ENCODE results near the gene SLC22A1. TPM values are rescaled to one million over a fixed set of nuclear protein-coding genes. Genes with fewer than 3 reads are reported as not detected.

Gene SLC22A1
- polyA plus RNA-seq, 1 of the 3 experiments (the other 2 are of a cell fraction): 0.20 TPM

DNA sequence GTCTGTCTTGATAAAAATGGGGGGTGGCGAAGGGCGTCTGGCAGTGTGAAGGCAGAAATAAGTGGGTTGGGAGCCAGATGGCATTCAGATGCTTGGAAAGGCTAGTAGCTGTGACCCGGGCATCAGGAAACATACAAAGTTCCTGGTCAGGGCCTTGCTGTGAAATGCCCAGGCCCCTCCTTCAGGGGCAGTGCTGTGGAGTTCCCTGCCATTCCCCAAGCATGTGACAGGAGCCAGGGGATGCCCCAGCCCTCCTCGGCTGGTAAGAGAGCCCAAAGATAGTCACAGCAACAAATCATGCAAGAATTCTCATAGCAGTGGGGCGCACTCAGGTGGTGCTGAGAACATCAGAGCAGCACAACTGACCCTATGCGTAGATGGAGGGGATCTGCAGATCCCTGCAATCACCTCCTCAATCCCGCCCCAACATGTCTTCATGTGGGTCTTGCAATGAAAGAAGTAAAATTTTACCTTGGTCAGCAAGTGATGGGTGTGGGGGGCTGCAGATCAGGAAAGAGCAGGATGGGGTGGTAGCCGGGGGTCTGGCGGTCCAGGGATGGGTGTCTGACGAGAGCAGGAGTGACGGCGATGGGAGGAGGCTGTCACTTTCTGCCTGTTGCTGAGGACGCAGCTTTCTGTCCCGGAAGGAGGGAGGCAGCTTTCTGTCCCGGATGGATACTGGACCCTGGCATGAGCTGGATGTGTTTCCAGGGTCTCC, 39.5 kb downstream of the SLC22A1 start:
- Histone ChIP-seq H3K79me2 (ENCODE audit: insufficient read depth) (no peaks in the 10 kb centered on the region), H3K27me3 (ENCODE audit: insufficient read depth) (no peaks in the 10 kb centered on the region; the same call in 1 of the 2 replicates), H3K4me3 (ENCODE audit: low read depth in 2 of 2, low read length in 1 of 2) (no peak overlapping the region), H3K9me3 (no peaks in the 10 kb centered on the region), H3K9me2 (no peaks in the 10 kb centered on the region), H3K4me1 (ENCODE audit: control insufficient read depth in 1 of 2, insufficient read depth in 2 of 2, low read depth in 1 of 2, low read length in 1 of 2) (peaks cover 0 to 8% of the 10 kb centered on the region in 2 experiments; a peak in 1 of 4 replicates), H3K4me2 (no peak overlapping the region), H3K9ac (no peak overlapping the region), H3F3A (replicated peaks; ENCODE audit: insufficient read depth) (no peaks in the 10 kb centered on the region), H2AFZ (ENCODE audit: low read depth) (no peak overlapping the region), H4K20me1 (ENCODE audit: insufficient read depth) (no peaks in the 10 kb centered on the region), H3K36me3 (replicated peaks in 1 of 2; ENCODE audit: control insufficient read depth in 1 of 2, insufficient read depth in 2 of 2, low read length in 1 of 2) (no peaks in the 10 kb centered on the region), H3K27ac (ENCODE audit: low read depth in 2 of 2, low read length in 1 of 2) (no peak overlapping the region)
- WGBS (ENCODE audit: low lambda C conversion rate): 68% methylated on average over 11 of the region's 15 CpGs
- ChIA-PET POLR2A (no interaction called here), CTCF (interaction anchor here (1.5 to 1.9 kb wide), 2 partner anchors 23 to 294 kb away, joined by 4 to 6 read pairs; no protein-coding TSS in a partner anchor)
- TF ChIP-seq MAX (IDR thresholded peaks at IDR 0.05; ENCODE audit: low read depth) (no peak), TEAD4 (IDR thresholded peaks at IDR 0.05; ENCODE audit: borderline replicate concordance, insufficient read depth) (no peak), NRF1 (IDR thresholded peaks at IDR 0.05; ENCODE audit: low read depth, low read length) (no peak), RCOR1 (IDR thresholded peaks at IDR 0.05; ENCODE audit: low read length) (no peak), GABPA (IDR thresholded peaks at IDR 0.05; ENCODE audit: low read depth) (no peak), MEF2A (IDR thresholded peaks at IDR 0.05; ENCODE audit: borderline replicate concordance, low read depth) (no peak)
- TF ChIP-seq, protein P1, sequence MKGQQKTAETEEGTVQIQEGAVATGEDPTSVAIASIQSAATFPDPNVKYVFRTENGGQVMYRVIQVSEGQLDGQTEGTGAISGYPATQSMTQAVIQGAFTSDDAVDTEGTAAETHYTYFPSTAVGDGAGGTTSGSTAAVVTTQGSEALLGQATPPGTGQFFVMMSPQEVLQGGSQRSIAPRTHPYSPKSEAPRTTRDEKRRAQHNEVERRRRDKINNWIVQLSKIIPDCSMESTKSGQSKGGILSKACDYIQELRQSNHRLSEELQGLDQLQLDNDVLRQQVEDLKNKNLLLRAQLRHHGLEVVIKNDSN (IDR thresholded peaks at IDR 0.05; ENCODE audit: borderline replicate concordance, low read depth): no peak
- no peak for DNase-seq

- Histone ChIP-seq H3F3A (replicated peaks; ENCODE audit: insufficient read depth) (no peaks in the 10 kb centered on the region), H4K20me1 (ENCODE audit: insufficient read depth) (no peaks in the 10 kb centered on the region), H3K4me1 (ENCODE audit: control insufficient read depth in 1 of 2, insufficient read depth in 2 of 2, low read depth in 1 of 2, low read length in 1 of 2) (peaks cover 0 to 8% of the 10 kb centered on the region in 2 experiments; a peak in 1 of 4 replicates), H3K9ac (no peak overlapping the region), H3K4me3 (ENCODE audit: low read depth in 2 of 2, low read length in 1 of 2) (no peak overlapping the region), H3K79me2 (ENCODE audit: insufficient read depth) (no peaks in the 10 kb centered on the region), H2AFZ (ENCODE audit: low read depth) (no peak overlapping the region), H3K36me3 (replicated peaks in 1 of 2; ENCODE audit: control insufficient read depth in 1 of 2, insufficient read depth in 2 of 2, low read length in 1 of 2) (no peaks in the 10 kb centered on the region), H3K27me3 (ENCODE audit: insufficient read depth) (no peaks in the 10 kb centered on the region; the same call in 1 of the 2 replicates), H3K4me2 (no peak overlapping the region), H3K9me3 (no peaks in the 10 kb centered on the region), H3K27ac (ENCODE audit: low read depth in 2 of 2, low read length in 1 of 2) (no peak overlapping the region), H3K9me2 (no peaks in the 10 kb centered on the region)
- ChIA-PET POLR2A (no interaction called here), CTCF (interaction anchor here (1.5 to 1.9 kb wide), 2 partner anchors 23 to 294 kb away, joined by 4 to 6 read pairs; no protein-coding TSS in a partner anchor)
- no peak for DNase-seq
- 58% methylated on average over 3 of the region's 5 CpGs for WGBS (ENCODE audit: low lambda C conversion rate)
- TF ChIP-seq SMC3 (IDR thresholded peaks at IDR 0.05; ENCODE audit: low read depth, low read length) (no peak), TAF1 (IDR thresholded peaks at IDR 0.05; ENCODE audit: borderline replicate concordance, low read depth, low read length) (no peak), CHD2 (IDR thresholded peaks at IDR 0.05; ENCODE audit: low read length, partially characterized antibody) (no peak), RFX5 (IDR thresholded peaks at IDR 0.05; ENCODE audit: low read length) (no peak), TCF12 (IDR thresholded peaks at IDR 0.05) (no peak), ELF1 (IDR thresholded peaks at IDR 0.05) (no peak), RXRA (IDR thresholded peaks at IDR 0.05; ENCODE audit: borderline replicate concordance, low read depth) (no peak), REST (IDR thresholded peaks at IDR 0.05; ENCODE audit: low read depth, low read length) (no peak), GATA2 (CRISPR knock-in tag; IDR thresholded peaks at IDR 0.05) (no peak), MAX (IDR thresholded peaks at IDR 0.05; ENCODE audit: low read depth) (no peak), FOXM1 (IDR thresholded peaks at IDR 0.05; ENCODE audit: low read depth) (no peak)
- TF ChIP-seq, protein P2, sequence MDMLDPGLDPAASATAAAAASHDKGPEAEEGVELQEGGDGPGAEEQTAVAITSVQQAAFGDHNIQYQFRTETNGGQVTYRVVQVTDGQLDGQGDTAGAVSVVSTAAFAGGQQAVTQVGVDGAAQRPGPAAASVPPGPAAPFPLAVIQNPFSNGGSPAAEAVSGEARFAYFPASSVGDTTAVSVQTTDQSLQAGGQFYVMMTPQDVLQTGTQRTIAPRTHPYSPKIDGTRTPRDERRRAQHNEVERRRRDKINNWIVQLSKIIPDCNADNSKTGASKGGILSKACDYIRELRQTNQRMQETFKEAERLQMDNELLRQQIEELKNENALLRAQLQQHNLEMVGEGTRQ (IDR thresholded peaks at IDR 0.05; ENCODE audit: borderline replicate concordance, low read depth, low read length): no peak
- TF ChIP-seq, protein P1 (IDR thresholded peaks at IDR 0.05; ENCODE audit: borderline replicate concordance, low read depth): no peak
These were observed 40.0 kb downstream of the SLC22A1 start for GRCh38 chr6:160161647-160161986.
